Right ventricle myocardium inferior (tissue), 1 donor: ENCODE data around the gene ACTC1. TPM values are rescaled to one million over a fixed set of nuclear protein-coding genes. Genes with fewer than 3 reads are reported as not detected.

Experiments
- ATAC-seq: fragments of 200-7000 bp; cut with Tn5 transposase; one replicate; pipeline ENCODE4 v1.9.1; 2020; ENCODE audit warnings: mild to moderate bottlenecking, moderate library complexity
- DNase-seq: peaks from one replicate; pipeline ENCODE4 v3.0.0; 2021; ENCODE audit errors: missing footprints
- intact Hi-C: fragments of 100-400 bp; cut with DNase I; formaldehyde crosslinking; loops from one replicate; pipeline ENCODE4 v1.11.0; 2022
- total RNA-seq: library from RNA; stranded (reverse); fragmentation: NEBNext Ultra II Directional; extraction: Animal tissue kit (Norgen Biotek cat#: 25700); gene quantifications from one replicate; pipeline ENCODE4 v1.2.1, GENCODE V29; 2021
- donor health status: DM: no; HTN: yes; CAD: no; lungs with severe emphysema.

The ACTC1 gene
- total RNA-seq, 1 donor from 2014 or later: 15,626 TPM

- intact Hi-C loops: no loop called here
- DNase-seq (no peak), ATAC-seq (no peak)
Observed at GRCh38 chr15:34804113-34804512, 8.8 kb upstream of the ACTC1 start.

- no peak for DNase-seq
- intact Hi-C loops: no loop called here
- no peak for ATAC-seq
Observed at GRCh38 chr15:34802803-34803750, 7.7 kb upstream of the ACTC1 start.

- no peak for ATAC-seq
- DNase-seq: no peak
- intact Hi-C loops: no loop called here
Observed at GRCh38 chr15:34802371-34802770, 7.0 kb upstream of the ACTC1 start.

GRCh38 chr15:34799149-34800101, 4.1 kb upstream of the ACTC1 start:
- intact Hi-C loops: no loop called here
- ATAC-seq (peak; percentile 50), DNase-seq (peak; percentile 84)

GRCh38 chr15:34796847-34797435, 1.6 kb upstream of the ACTC1 start:
- intact Hi-C loops: loop anchor here (2.0 kb wide), 1 partner anchor 80 kb away; no protein-coding TSS in a partner anchor
- ATAC-seq: peak; percentile 32
- DNase-seq: no peak

- intact Hi-C loops: loop anchor here (2.0 kb wide), 1 partner anchor 72 kb away; no protein-coding TSS in a partner anchor
- DNase-seq (no peak), ATAC-seq (no peak)
Observed at GRCh38 chr15:34794590-34795206, 651 bp downstream of the ACTC1 start.

- no peak for DNase-seq
- no peak for ATAC-seq
- intact Hi-C loops: loop anchor here (2.0 kb wide), 1 partner anchor 71 kb away; no protein-coding TSS in a partner anchor
Observed at GRCh38 chr15:34793901-34794300, 1.4 kb downstream of the ACTC1 start.

- intact Hi-C loops: no loop called here
- ATAC-seq (no peak), DNase-seq (no peak)
Observed at GRCh38 chr15:34793071-34793470, 2.3 kb downstream of the ACTC1 start.

- intact Hi-C loops: no loop called here
- ATAC-seq (no peak), DNase-seq (no peak)
Observed at GRCh38 chr15:34791701-34792100, 3.6 kb downstream of the ACTC1 start.

- intact Hi-C loops: no loop called here
- DNase-seq: no peak
- no peak for ATAC-seq
Observed at GRCh38 chr15:34790121-34790520, 5.2 kb downstream of the ACTC1 start.

GRCh38 chr15:34789326-34789725, 6.0 kb downstream of the ACTC1 start:
- DNase-seq: no peak
- peak; percentile 43 for ATAC-seq
- intact Hi-C loops: loop anchor here (5.0 kb wide), 1 partner anchor 52 kb away; no protein-coding TSS in a partner anchor

GRCh38 chr15:34786206-34786605, 9.1 kb downstream of the ACTC1 start:
- intact Hi-C loops: loop anchor here (5.0 kb wide), 1 partner anchor 49 kb away; no protein-coding TSS in a partner anchor
- ATAC-seq (no peak), DNase-seq (no peak)

- intact Hi-C loops: no loop called here
- ATAC-seq: no peak
- no peak for DNase-seq
Observed at GRCh38 chr15:34783991-34784390, 11.4 kb downstream of the ACTC1 start.

GRCh38 chr15:34783431-34783830, 11.9 kb downstream of the ACTC1 start:
- intact Hi-C loops: no loop called here
- DNase-seq: no peak
- no peak for ATAC-seq

GRCh38 chr15:34782901-34783300, 12.4 kb downstream of the ACTC1 start:
- intact Hi-C loops: no loop called here
- no peak for ATAC-seq
- no peak for DNase-seq

- no peak for DNase-seq
- intact Hi-C loops: no loop called here
Observed at GRCh38 chr15:34780725-34781124, 14.6 kb downstream of the ACTC1 start.

GRCh38 chr15:34776606-34777105, 18.7 kb downstream of the ACTC1 start:
- ATAC-seq (no peak), DNase-seq (no peak)
- intact Hi-C loops: no loop called here

More at GRCh38 chr15:34780725-34781124, 14.6 kb downstream of the ACTC1 start:
- no peak for ATAC-seq

- intact Hi-C loops: no loop called here
- DNase-seq: no peak
- no peak for ATAC-seq
Observed at GRCh38 chr15:34773917-34774316, 21.4 kb downstream of the ACTC1 start.
